G401.6 (cell line): Measurements from ENCODE around the gene CXADR.
"Not testable (repeated sequence)": the region's sequence is repeated elsewhere in the genome, so short reads cannot be mapped to it uniquely, and the experiment has no call there.

ENCODE experiments used
- FAIRE-seq: peaks from 2 replicates; lab custom pipeline; 2012; peaks lifted over from hg19 to GRCh38; lab: Jason Lieb, UNC

CXADR gene

DNA sequence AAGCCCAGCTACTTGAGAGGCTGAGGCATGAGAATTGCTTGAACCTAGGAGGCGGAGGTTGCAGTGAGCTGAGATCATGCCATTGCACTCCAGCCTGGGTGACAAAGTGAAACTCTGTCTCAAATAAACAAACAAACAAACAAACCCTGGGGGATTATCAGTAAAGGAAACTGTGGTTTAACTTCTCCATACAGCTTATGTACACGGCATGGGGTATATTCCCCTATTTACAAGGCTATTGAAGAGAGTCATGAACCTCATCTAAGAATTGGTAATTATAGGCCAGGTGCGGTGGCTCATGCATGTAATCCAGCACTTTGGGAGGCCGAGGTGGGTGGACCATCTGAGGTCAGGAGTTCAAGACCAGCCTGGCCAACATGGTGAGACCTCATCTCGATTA, 9.9 kb upstream of the CXADR start:
- not testable (repeated sequence) for FAIRE-seq

DNA sequence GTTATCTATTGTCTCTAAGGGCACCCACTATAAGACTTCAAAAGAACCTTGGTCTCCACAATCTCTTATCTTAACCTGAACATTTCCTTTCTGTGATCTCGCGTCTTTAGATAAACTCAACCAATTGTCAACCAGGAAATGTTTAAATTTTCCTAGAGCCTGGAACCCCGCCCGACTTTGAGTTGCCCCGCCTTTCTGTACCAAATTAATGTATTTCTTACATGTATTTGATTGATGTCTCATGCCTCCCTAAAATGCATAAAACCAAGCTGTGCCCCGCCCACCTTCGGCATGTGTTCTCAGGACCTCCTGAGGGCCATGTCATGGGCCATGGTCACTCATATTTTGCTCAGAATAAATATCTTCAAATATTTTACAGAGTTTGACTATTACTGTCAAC, 5.9 kb upstream of the CXADR start:
- no peak for FAIRE-seq

DNA sequence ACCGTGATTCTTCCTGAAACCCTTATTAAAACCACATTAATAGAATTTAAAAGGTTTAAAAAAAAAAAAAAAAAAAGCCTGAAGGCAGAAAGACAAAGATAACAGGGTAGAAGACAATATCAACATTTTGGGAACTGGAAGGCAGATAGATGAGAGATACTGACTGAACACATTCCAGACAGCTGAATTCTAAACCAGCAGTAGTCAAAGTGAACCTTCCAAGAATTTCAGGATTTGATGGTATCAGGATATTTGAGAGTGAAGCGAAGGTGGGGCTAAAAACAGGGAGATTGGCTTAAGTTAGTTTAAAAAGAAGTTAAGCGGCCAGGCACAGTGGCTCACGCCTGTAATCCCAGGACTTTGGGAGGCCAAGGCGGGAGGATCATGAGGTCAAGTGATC, 5.3 kb upstream of the CXADR start:
- no peak for FAIRE-seq

DNA sequence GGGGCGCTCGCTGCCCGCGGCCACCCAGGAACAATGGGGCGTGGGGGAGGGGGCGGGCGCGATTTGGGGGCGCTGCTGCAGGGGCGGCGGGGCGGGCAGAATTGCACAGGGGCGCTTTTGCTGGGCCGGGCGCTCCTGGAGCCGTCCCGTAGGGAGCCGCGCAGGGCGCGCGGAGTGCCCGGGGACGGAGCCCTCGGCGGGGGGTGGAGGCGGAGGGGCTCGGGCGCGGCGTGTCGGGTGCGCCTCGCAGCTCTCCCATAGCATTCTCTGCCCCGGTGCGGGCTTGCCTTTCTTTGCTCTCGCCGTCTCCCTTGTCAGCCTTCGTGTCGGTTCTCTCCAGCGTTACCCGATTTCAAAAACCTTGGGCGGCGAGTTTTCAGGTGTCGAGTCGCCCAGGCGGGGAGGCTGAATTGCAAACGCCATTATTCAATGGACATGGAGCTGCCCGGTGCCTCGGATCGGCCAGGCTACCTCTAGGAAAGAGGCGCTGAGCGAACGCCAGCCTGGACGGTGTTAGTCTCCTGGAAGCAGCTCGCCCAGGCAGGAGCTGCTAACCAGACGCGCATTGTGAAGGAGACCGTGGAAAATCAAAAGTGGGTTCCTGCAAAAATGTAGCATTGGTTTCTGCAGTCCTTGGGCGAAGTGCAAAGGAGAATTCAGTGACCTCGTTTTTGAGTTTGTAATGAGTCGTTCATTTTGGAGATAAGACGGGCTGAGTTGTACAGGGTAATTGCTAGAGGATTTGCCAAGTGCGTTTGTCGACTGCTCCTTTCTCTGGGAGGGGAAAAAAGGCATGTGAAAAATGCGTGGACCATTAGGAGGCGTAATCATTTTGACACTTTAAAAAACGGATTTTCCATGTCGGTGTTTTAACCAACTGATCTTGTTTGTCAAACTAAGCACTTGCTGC, 626 bp downstream of the CXADR start:
- peak; percentile 72 for FAIRE-seq

DNA sequence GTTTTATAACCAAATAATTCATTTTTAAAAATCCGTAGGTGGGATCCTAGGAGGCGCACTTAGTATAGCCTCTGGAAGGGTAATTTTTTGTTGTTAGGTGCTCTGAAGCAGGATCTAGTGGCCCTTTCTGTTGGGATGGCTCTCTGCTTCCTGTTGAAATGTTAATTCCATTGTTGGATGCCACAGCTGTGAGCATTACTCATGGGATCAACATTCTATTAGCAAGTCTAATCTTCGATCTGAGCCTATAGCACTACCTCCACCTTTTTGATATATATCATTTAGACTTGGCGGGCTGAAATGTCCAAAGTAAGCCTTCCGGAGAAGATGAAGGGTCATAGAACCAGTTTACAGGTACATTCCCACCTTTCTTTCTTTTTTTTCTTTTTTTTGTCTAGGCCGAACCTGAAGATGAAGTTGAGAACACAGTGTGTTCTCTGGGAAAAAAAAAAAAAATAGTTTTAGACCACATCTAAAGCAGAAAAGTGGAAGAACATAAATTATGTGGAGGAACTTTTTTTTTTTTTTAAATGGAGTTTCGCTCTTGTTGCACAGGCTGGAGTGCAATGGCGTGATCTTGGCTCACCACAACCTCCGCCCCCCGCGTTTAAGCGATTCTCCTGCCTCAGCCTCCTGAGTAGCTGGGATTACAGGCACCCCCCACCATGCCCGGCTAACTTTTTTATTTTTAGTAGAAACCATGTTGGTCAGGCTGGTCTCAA, 1.4 kb downstream of the CXADR start:
- no peak for FAIRE-seq

DNA sequence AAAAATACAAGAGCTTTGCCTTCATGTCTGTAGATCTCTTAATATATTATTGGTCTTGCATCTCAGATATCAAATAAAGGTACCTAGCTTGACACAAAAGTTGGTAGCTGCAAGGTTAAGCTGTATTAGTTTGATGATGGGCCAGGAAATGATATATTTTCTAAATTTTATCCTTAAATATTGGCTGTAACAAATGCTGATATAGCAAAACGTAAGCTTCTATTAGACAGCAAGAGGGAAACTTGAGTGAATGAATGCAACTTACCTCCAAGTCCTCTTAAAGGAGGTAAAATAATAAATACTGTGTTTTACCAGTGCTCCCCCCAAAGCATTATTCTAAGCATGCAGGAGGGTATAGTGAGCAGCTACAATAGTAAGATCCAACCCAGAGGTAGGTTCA, 4.2 kb downstream of the CXADR start:
- not testable (repeated sequence) for FAIRE-seq

DNA sequence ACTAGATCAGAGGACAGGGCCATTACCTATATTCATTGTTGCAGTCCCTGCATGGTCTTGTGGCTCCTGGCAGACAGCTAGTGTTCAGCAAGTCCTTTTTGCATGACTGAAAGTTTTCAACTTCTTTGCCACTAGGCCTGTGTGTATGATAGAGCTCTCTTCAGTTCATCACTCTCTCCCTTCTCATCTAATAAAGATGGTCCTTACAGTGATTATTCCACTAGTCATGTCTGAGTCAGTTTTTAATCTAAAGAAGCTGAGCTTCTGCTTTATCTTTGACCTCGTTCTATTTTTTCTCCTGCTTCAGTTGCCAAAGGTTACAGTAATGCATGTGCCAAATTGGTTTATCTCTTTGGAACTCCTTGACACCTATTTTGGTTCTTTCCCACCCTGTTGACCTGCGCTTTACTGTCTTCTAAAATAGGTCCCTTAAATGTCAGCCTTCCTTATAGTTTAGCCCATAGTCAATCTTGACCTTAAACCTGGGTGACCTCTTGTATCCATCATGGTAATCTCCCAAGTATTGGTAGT, 6.4 kb downstream of the CXADR start:
- FAIRE-seq = no peak

DNA sequence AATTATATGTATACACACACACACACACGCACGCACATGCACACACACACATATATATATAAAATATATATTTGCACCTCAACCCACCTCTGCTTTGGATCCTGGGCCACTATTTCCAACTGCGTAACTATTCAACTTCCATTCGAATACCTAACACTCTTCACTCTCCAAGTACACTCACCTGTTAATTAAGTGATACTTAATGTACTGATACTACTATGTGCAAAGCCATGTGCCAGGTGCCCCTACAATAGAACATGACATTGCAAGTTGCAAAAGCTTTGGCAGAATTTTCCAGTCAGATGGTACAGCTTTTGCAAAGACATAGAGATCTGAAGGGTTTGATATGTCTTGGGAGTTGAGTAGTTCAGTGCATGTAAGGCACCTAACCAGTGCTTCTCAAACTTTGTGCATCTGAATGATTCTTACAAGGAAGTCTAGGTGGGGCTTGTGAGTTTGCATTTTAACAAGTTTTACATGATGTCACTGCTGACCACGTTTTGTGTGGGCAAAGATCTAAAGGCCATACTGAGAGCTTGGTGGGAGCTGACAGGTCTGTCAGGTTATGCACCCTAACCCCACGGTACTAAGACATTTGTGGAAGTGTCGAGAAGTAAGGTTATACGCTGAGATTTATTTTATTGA, 7.2 kb downstream of the CXADR start:
- FAIRE-seq = no peak

DNA sequence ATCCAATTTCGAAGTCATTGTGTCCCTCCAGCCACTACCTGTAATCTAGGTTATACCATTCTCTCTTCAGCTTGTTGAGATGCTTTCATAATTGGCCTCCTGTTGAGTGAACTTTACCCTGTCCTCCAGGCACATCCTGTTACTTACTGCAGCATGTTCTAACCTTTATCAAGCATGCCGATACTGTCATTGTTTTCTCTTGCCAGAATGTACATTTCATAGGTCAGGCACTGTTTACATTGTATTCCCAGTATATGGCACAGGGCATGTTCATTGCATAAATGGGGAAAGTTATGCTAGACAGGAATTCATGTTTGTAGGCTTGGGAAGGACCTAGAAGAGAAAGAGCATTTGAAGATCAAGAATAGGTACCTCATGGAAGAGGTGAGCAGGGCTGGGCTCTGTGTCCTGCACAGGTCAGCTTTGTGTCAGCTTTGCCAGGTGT, 10.2 kb downstream of the CXADR start:
- no peak for FAIRE-seq

DNA sequence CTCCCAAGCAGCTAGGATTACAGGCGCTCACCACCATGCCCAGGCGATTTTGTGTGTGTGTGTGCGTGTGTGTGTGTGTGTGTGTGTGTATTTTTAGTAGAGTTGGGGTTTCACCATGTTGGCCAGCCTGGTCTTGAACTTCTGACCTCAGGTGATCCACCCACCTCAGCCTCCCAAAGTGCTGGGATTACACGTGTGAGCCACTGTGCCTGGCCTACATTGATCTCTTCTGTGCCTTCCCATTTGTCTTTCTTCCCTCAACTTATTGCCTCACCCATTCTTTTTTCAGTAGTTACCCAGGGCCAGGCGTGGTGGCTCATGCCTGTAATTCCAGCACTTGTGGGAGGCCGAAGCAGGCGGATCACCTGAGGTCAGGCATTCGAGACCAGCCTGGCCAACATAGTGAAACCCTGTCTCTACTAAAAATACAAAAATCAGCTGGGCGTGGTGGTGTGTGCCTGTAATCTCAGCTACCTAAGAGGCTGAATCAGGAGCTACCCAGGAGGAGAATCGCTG, 11.2 kb downstream of the CXADR start:
- FAIRE-seq = not testable (repeated sequence)

DNA sequence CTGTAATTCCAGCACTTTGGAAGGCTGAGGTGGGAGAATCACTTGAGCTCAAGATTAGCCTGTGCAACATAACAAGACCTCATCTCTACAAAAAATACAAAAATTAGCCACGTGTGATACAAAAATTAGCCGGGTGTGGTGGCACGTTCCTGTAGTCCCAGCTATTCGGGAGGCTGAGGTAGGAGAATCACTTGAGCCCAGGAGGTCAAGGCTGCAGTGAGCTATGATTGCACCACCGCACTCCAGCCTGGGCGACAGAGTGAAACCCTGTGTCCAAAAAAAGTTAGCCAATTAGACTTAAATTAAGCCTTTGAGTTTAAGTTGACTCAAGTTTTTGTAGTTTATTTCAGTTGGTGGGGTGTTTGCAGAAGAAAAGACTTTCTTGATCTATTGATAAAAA, 11.8 kb downstream of the CXADR start:
- no peak for FAIRE-seq

DNA sequence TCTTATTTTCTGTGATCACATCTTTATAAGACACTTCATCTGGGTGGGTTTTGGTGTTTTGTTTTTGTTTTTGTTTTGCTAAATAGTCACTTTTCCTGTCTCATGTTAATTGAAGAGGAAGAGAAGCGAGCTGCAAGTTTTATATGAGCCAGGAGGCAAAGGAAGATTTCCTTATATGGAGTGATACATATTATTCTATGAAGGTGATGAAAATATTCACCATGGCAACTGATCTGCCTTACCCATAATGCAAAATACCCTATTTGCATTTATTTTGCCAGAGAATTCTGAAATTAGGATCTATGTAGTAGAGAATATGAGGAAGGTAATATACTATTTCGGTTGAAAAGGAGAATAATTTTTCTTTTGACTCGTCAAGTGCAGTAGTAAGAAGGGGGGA, 13.9 kb downstream of the CXADR start:
- no peak for FAIRE-seq

DNA sequence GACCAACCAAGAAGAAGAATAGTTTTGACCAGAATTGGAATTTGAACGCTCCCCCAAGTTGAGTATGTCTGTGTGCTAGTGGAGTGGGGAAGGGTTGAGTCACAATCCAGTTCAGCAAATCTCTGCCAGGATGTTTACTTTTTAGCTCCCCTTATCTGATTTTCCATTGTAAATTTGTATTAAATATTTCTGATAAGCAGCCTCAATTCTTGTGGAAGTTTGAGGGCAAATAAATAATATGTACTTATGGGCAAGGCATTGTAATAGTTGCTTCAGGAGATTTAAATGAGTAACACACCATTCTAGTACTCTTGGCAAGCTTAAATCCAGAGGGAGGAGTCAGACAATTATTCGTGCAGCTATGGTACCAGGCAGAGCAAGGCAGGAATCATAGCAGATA, 14.4 kb downstream of the CXADR start:
- no peak for FAIRE-seq

DNA sequence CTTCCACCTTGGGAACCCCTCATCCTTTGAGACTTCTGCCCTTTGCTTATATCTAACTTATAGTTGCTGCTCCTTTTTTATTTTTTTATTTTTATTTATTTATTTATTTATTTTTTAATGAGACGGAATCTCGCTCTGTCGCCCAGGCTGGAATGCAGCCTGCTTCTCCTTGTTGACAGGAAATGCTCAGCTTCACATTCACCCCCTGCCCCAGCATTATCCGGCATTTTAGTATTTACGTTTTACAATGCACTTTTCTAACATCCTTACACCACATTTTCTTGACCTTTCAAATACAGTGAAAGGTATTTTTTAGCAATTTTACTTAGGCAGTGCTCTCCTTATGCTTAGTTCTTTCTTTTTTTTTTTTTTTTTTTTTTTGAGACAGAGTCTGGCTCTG, 14.9 kb downstream of the CXADR start:
- FAIRE-seq = no peak

DNA sequence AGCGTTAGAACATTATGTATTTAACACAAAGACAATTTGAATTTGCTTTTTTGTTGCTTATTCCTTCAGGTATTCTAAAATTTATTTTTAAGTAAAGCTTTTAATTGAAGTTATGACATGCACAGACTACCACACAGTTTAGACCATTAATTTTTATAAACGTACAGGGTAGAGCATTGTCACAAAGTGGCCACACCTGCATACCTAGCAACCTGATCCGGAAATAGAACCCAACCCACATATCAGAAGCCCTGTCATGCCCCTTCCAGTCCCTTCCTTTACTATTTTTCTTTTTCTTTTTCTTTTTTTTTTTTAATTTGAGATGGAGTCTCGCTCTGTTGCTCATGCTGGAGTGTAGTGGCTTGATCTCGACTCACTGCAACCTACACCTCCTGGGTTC, 16.8 kb downstream of the CXADR start:
- no peak for FAIRE-seq

DNA sequence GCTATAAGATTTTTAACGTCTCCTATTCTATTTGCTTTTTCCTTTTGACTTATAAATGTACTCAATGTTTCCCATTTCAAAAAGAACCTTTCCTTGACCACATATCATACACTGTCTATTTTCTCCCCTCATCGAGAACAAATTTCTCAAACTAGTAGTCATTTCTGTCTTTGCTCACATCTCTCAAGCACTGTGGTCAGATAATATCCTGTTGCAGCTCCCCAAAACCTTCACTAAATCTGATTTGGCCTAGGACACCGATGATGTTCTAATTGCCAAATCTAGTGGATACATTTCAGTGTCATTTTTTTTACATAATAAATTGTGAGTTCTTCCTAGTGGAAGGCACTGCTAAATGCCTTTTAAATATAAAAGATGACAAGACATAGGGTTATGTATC, 19.4 kb downstream of the CXADR start:
- no peak for FAIRE-seq

DNA sequence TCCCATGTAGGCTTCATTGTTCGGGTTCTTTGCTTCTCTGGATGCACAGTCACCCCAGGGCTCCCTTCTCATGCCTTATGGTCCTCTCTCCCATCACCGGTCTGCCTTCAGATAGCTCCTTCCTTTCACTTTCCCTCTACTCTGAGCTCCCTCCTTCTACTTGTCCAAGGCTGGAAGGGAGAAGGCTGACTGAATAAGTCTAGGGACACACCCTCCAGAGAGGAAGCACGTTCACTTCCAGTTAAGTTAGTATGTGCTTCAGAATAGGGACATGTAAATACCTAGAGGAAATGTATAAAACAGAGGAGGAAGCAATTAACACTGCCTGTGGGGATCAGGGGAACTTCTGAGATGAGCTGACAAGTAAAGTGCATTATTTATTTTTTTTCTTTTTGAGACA, 23.5 kb downstream of the CXADR start:
- no peak for FAIRE-seq

DNA sequence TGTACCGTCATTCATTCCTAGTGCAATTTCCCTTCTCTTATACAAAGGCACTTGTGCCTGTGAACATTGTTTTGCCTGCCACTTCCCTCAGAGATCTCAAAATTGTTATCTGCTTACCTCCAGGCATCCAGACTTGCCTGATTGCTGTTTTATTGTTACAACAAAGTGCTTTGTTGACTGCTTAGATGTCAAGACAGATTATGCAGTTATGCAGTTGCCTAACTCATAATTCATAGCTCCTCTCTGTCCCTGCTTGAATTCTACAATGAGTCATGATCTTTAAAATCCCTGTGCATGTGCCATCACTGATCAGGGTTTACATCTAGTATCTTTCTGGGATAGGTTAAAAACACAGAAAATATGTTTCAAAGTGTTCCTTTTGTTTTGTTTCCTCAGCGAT, 24.5 kb downstream of the CXADR start:
- no peak for FAIRE-seq

DNA sequence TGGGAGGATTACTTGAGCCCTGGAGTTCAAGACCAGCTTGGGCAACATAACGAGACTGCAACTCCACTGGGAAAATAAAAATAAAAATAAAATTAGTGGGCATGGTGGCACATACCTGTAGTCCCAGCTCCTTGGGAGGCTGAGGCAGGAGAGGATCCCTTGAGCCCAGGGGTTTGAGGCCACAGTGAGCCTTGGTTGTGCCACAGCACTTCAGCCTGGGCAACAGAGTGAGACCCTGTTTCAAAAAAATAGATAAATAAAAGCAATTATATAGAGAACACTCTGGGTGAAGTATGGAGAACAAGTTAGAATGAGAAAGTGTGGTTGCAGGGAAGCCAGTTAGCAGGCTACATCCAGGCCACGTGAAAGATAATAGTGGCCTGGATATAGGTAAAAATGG, 25.7 kb downstream of the CXADR start:
- no peak for FAIRE-seq

DNA sequence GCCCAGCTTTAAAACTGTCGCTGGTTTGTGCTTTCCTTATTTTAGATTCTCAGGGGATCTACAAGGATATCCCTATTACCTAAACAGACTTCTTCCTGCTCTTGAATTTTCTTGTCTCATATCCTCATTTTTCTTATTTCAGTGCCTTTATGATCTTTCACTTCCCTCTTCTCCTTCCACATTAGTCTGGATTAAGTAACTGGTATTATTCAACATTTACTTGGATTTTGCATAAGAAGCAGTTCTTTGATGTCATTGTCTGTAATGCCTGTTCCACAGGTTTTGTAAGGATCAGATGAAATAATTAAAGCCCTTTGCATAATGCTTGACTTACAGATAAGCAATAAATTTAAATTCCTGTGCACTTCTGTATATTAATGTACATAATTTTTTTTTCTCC, 26.5 kb downstream of the CXADR start:
- no peak for FAIRE-seq

DNA sequence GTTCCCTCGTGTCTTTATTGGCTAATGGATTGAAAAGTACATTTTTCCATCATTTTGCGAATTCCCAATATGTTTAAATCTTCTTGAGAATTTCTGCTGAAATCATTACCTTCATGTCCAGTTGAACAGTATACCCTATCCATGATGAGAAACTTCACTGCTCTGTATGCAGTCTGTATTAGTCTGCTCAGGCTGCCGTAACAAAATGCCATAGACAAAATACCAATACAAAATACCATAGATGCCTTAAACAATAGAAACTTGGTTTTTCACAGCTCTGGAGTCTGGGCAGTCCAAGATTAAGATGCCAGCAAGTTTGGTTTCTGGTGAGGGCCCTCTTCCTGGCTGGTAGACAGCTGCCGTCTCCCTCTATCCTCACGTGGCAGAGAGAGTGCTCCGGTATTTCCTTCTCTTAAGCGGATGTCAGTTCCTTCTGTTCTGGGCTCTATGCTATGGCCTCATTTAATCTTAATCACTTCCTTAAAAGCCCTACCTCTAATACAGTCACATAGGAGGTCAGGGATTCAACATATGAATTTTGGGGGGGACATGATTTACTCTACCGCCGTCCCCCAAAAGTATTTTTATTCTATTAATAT, 27.0 kb downstream of the CXADR start:
- no peak for FAIRE-seq

DNA sequence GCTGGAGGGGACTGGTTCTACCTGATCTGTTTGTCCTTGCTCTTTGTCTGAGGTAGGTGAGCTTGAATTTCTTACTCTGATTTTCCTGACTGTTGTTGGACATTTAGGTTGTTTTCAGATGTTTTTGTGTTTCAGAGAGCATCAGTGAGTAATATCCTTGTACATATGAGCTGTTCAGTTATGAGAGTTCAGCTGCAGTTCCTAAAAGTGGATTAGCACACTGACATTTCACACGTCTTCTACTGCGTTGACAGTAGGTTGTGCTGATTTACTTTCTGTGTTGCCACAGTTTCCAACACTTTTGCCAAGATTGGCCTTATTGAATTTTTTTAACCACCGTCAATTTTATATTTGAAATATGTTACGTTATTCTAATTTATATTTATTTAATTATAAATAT, 27.7 kb downstream of the CXADR start:
- FAIRE-seq = no peak
